Stimulated activated CD4-positive, alpha-beta T cell treated with anti-CD3 and anti-CD28 coated beads, Interleukin-1b, Interleukin-23, amount 100 ng/mL, for 48 hours (primary cell): ENCODE data around the gene TRMT1.
"Not testable (repeated sequence)": the region's sequence is repeated elsewhere in the genome, so short reads cannot be mapped to it uniquely, and the experiment has no call there.

Experiments used
- DNase-seq: peaks from one replicate; pipeline ENCODE4 v3.0.0-alpha.2; 2020

The TRMT1 gene

GRCh38 chr19:13116282-13117175 lies at the start of gene TRMT1:
TRMT1 (minus strand) TSS chr19:13116740; CDS start chr19:13116399, 341 bp downstream.
- DNase-seq, result peak; percentile 95

GRCh38 chr19:13166151-13166550 lies 49.6 kb upstream of the TRMT1 start:
- not testable (repeated sequence) for DNase-seq

GRCh38 chr19:13165162-13165997 lies 48.8 kb upstream of the TRMT1 start:
- DNase-seq, result no peak

- DNase-seq, result peak; percentile 54
These were observed 48.0 kb upstream of the TRMT1 start for GRCh38 chr19:13164343-13165161.

- peak; percentile 67 for DNase-seq
These were observed 47.2 kb upstream of the TRMT1 start for GRCh38 chr19:13163609-13164342.

- DNase-seq, result peak; percentile 93
These were observed 46.4 kb upstream of the TRMT1 start for GRCh38 chr19:13162724-13163608.

- DNase-seq, result no peak
These were observed 44.0 kb upstream of the TRMT1 start for GRCh38 chr19:13160557-13160956.

GRCh38 chr19:13159713-13160112 lies 43.2 kb upstream of the TRMT1 start:
- DNase-seq, result no peak

- DNase-seq, result peak; percentile 56
These were observed 39.2 kb upstream of the TRMT1 start for GRCh38 chr19:13155472-13156359.

GRCh38 chr19:13154911-13155471 lies 38.5 kb upstream of the TRMT1 start:
- peak; percentile 87 for DNase-seq

GRCh38 chr19:13154241-13154778 lies 37.8 kb upstream of the TRMT1 start:
- peak; percentile 72 for DNase-seq

GRCh38 chr19:13153569-13154240 lies 37.2 kb upstream of the TRMT1 start:
- no peak for DNase-seq

GRCh38 chr19:13152974-13153568 lies 36.5 kb upstream of the TRMT1 start:
- DNase-seq, result peak; percentile 96

- no peak for DNase-seq
These were observed 35.9 kb upstream of the TRMT1 start for GRCh38 chr19:13152356-13152973.

GRCh38 chr19:13151605-13152355 lies 35.2 kb upstream of the TRMT1 start:
- peak; percentile 96 for DNase-seq

- peak; percentile 16 for DNase-seq
These were observed 34.5 kb upstream of the TRMT1 start for GRCh38 chr19:13150931-13151604.
